GM12892 (cell line): ENCODE results near the gene TNS2.
A peak's percentile ranks its signal among the peaks of the same experiment; 100 is the strongest.
"Not testable (repeated sequence)": the region's sequence is repeated elsewhere in the genome, so short reads cannot be mapped to it uniquely, and the experiment has no call there.

Experiments used
- DNase-seq: peaks from one replicate; pipeline ENCODE4 v3.0.0; 2011; ENCODE audit not compliant: insufficient read length
- FAIRE-seq: peaks from 2 replicates; lab custom pipeline; 2011; peaks lifted over from hg19 to GRCh38; lab: Jason Lieb, UNC
- POLR2A ChIP-seq: IDR thresholded peaks from 2 replicates; pipeline ENCODE4 v1.6.1; 2011; ENCODE audit warnings: low read depth, low read length, control low read depth
- POLR2AphosphoS5 ChIP-seq: IDR thresholded peaks from 2 replicates; pipeline ENCODE4 v1.6.1; 2011; ENCODE audit warnings: low read depth, low read length, control low read depth
- TAF1 ChIP-seq: IDR thresholded peaks from 2 replicates; pipeline ENCODE4 v1.6.1; 2011; ENCODE audit warnings: low read depth, mild to moderate bottlenecking, control low read depth, low read length, borderline replicate concordance

TNS2 gene

GRCh38 chr12:53078425-53079225, 28.8 kb downstream of the TNS2 start:
- no peak for TF ChIP-seq POLR2A
- no peak for TF ChIP-seq TAF1
- TF ChIP-seq POLR2AphosphoS5: no peak
- no peak for FAIRE-seq
- DNase-seq: no peak

- peak; percentile 94 for FAIRE-seq
- peak; percentile 100 for DNase-seq
- TF ChIP-seq POLR2AphosphoS5 (peak; percentile 71), TAF1 (no peak), POLR2A (peak; percentile 89)
Observed at GRCh38 chr12:53079226-53080117, 29.6 kb downstream of the TNS2 start, which contains the start of gene SPRYD3. SPRYD3 (minus strand) TSS chr12:53079390; CDS start chr12:53079333, 57 bp downstream.

GRCh38 chr12:53082637-53083175, 32.8 kb downstream of the TNS2 start:
- no peak for DNase-seq

GRCh38 chr12:53086361-53086760, 36.5 kb downstream of the TNS2 start:
- DNase-seq: no peak
- FAIRE-seq: no peak
- TF ChIP-seq POLR2AphosphoS5 (no peak), TAF1 (no peak), POLR2A (no peak)

More at GRCh38 chr12:53082637-53083175, 32.8 kb downstream of the TNS2 start:
- FAIRE-seq: no peak
- no peak for TF ChIP-seq POLR2A
- no peak for TF ChIP-seq TAF1
- no peak for TF ChIP-seq POLR2AphosphoS5

GRCh38 chr12:53090105-53090504, 40.2 kb downstream of the TNS2 start:
- TF ChIP-seq POLR2A (no peak), TAF1 (no peak), POLR2AphosphoS5 (no peak)
- DNase-seq: no peak
- FAIRE-seq: no peak

- DNase-seq (no peak), FAIRE-seq (no peak)
- TF ChIP-seq TAF1 (no peak), POLR2AphosphoS5 (no peak), POLR2A (no peak)
Observed at GRCh38 chr12:53090554-53090953, 40.7 kb downstream of the TNS2 start.

- DNase-seq (no peak), FAIRE-seq (no peak)
- TF ChIP-seq TAF1 (no peak), POLR2AphosphoS5 (no peak), POLR2A (no peak)
Observed at GRCh38 chr12:53091756-53092155, 41.9 kb downstream of the TNS2 start.

GRCh38 chr12:53093777-53094393, 44.0 kb downstream of the TNS2 start:
- no peak for DNase-seq
- TF ChIP-seq POLR2AphosphoS5 (no peak), POLR2A (no peak), TAF1 (no peak)
- FAIRE-seq: no peak

GRCh38 chr12:53094394-53094787, 44.5 kb downstream of the TNS2 start:
- DNase-seq: no peak
- no peak for FAIRE-seq
- TF ChIP-seq TAF1 (no peak), POLR2A (no peak), POLR2AphosphoS5 (no peak)

- DNase-seq, FAIRE-seq: not testable (repeated sequence)
Observed at GRCh38 chr12:53094796-53095595, 45.1 kb downstream of the TNS2 start.

GRCh38 chr12:53095596-53095895, 45.7 kb downstream of the TNS2 start:
- DNase-seq, FAIRE-seq: not testable (repeated sequence)
